AG09319 (cell line): ENCODE data around the gene GRIA4.

Experiments used
- DNase-seq: peaks from one replicate; pipeline ENCODE4 v3.0.0-alpha.2; 2010; ENCODE audit warnings: low read depth; ENCODE audit errors: extremely low read depth
- TF ChIP-seq, protein P1 (sequence below): IDR thresholded peaks from 2 replicates; pipeline ENCODE4 v1.5.1; 2011; ENCODE audit warnings: low read depth, mild to moderate bottlenecking, inconsistent platforms, low read length, moderate library complexity

GRIA4 gene

DNA sequence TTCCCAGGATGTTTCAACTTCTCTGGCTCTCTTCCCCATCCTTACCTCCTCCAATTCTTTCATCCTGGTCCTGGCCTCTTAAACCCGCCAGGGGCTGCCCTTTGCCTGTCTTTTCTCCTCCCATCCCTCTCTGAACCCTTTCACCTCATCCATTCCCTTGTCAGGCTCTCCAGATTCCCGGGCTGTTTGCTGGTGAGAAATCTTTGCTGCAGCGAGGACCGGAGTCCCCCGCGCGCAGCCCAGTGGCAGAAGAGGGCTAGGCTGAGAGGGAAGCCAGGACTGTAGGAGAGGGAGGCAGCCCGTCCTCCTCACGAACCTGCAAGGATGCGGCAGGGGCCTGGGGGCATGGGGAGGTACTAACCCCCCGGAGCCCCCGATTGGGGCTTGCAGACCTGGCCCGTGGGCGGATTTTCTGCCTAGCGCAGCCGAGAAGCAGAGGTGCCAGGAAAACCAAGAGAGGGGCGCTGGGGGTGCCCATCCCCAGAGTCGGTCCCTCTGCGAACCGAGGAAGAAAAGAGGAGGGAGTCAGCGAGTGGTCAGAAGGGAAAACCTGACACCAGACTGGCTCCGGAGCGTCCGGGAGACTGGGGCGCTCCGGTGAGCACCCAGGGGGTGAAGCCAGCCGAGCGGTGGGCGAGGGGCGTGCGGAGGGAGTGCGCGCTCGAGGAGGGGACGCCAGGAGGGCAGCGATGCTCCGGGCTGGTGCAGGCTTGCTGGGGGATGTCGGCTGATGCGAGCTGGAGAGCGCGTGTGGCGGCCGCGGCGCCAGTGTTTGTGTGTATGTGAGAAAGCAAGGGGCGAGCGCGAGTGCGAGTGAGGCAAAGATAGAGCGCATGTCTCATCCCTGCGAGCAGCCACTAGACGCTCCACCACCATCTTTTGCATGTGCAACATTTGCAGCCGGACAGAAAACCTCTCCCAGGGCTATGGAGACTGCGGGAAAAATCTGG, at the start of gene GRIA4:
Gene GRIA4, plus strand, starts transcription at position 242 of the 950 bp plus-strand sequence. CDS start 925 bp downstream, outside the sequence.
- TF ChIP-seq, protein P1, sequence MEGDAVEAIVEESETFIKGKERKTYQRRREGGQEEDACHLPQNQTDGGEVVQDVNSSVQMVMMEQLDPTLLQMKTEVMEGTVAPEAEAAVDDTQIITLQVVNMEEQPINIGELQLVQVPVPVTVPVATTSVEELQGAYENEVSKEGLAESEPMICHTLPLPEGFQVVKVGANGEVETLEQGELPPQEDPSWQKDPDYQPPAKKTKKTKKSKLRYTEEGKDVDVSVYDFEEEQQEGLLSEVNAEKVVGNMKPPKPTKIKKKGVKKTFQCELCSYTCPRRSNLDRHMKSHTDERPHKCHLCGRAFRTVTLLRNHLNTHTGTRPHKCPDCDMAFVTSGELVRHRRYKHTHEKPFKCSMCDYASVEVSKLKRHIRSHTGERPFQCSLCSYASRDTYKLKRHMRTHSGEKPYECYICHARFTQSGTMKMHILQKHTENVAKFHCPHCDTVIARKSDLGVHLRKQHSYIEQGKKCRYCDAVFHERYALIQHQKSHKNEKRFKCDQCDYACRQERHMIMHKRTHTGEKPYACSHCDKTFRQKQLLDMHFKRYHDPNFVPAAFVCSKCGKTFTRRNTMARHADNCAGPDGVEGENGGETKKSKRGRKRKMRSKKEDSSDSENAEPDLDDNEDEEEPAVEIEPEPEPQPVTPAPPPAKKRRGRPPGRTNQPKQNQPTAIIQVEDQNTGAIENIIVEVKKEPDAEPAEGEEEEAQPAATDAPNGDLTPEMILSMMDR, result peak; percentile 5; the same call in 1 of the 2 replicates
- no peak for DNase-seq

DNA sequence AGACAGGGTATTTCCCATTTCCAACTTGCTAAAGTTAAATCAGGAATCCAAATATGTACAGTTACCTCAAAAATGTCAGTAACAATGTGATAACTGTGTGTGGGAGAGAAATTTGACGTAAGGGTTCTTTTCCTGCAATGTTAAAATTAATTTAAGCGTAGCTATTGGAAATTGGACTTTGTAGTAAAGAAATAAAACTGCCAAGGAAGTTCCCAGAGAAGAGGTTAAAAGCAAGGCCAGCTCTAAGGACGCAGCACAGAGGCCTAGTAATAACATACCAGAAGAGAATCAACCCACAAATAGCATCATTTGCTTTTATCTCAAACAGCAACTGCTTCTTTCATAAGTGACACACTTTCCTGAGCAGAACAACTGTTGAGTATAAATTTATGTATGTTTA, 36.8 kb upstream of the GRIA4 start:
- TF ChIP-seq, protein P1, result no peak
- no peak for DNase-seq

DNA sequence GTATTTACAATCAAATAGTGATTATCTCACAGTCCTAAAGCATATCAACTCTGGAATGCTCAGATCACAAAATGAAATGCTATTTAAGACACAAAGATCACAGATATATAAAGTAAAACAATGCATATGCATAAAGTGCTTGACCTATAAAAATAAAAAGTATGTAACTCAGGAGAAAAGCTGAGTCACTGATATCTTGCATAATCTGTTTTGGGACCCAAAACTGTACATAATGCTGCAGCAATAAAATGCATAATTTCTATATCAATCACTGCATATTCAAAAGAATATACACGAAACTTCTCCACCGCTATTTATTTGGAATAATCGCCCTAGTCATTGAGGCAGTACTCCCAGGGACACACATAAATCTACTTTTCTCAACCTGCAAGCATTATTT, 34.9 kb upstream of the GRIA4 start:
- DNase-seq, result no peak
- TF ChIP-seq, protein P1, result no peak

DNA sequence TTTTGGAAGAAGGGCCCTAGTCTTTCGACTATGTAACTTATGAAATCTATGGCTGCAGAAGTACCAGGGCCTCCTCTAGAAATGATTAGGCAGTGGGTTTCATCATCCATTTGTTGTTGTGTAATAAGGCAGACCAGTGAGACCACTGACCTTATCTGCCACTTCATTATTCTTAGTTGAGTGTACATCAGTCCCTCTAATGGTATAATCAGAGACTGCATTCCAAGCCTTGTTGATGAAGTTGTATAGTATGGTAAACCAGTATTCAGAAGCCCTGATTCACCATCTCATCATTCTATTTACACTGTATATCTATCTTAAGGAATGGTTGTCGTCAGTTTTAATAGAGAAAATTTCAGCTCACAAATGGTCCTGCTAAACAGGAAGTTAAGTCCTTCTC, 32.2 kb upstream of the GRIA4 start:
- DNase-seq, result no peak
- TF ChIP-seq, protein P1, result no peak; the same call in 1 of the 2 replicates

DNA sequence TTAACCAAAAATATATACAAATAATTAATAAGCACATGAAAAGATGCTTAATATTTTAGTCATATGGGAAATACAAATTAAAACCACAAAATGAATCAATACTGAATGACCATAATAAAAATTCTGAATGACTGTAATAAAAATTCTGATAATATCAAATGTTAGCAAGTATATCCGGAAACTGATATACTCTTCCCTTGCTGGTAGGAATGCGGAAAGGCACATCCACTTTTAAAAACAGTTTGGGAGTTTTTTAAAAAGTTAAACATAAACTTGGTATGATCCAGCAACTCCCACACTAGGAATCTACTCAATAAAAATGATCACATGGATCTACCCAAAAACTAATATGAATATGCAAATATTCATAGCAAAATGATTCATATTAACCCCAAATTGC, 30.8 kb upstream of the GRIA4 start:
- TF ChIP-seq, protein P1, result no peak
- DNase-seq, result no peak

DNA sequence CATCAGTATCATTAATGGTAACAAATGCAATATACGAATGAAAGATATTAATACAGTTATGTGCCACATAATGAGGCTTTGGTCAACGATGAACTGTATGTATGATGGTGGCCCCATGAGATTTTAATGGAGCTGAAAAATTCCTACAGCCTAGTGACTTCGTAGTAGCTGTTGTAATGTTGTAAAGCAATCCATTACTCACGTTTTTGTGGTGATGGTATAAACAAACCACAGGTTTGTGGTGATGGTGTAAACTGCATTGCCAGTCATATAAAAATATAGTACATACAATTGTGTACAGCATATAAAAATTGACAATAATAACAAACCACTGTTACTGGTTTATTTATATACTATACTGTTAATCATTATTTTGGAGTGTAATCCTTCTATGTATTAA, 27.4 kb upstream of the GRIA4 start:
- DNase-seq, result no peak
- TF ChIP-seq, protein P1, result no peak

DNA sequence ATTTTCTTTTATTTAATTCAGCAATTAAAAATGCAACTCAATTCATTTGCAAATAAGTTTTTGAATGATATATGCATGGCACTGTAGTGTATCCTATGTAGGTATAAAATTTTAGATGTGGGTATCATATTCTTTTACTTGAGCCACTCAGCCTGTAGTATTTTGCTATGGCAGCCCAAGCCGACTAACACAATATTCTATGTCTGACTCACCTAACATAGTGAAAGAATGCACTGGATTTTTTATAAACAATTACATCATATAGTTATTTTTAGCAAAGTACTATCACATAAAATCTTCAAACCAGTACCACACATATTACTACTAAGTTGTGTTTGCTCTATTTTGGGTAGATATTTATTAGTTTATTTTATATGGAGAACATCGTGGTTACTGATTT, 21.9 kb upstream of the GRIA4 start:
- TF ChIP-seq, protein P1, result no peak
- DNase-seq, result no peak
